ENCODE data around the gene ADGRD1.
"Not testable (repeated sequence)": the region's sequence is repeated elsewhere in the genome, so short reads cannot be mapped to it uniquely, and the experiment has no call there.

Gene ADGRD1

GRCh38 chr12:130937063-130937462 lies 16.6 kb upstream of the ADGRD1 start:
- in situ Hi-C loops (cut with MboI; ENCODE audit: low sequenced_read_pairs): no loop called here

- in situ Hi-C loops (cut with MboI; ENCODE audit: low sequenced_read_pairs): not testable (repeated sequence)
Observed at GRCh38 chr12:130937546-130937945, 16.2 kb upstream of the ADGRD1 start.

- in situ Hi-C loops (cut with MboI; ENCODE audit: low sequenced_read_pairs): no loop called here
Observed at GRCh38 chr12:130938186-130938585, 15.5 kb upstream of the ADGRD1 start.

- in situ Hi-C loops (cut with MboI; ENCODE audit: low sequenced_read_pairs): no loop called here
Observed at GRCh38 chr12:130944878-130945277, 8.8 kb upstream of the ADGRD1 start.

GRCh38 chr12:130945786-130946492 lies 7.8 kb upstream of the ADGRD1 start:
- in situ Hi-C loops (cut with MboI; ENCODE audit: low sequenced_read_pairs): no loop called here

- in situ Hi-C loops (cut with MboI; ENCODE audit: low sequenced_read_pairs): no loop called here
Observed at GRCh38 chr12:130947028-130947613, 6.6 kb upstream of the ADGRD1 start.

GRCh38 chr12:130948136-130948535 lies 5.6 kb upstream of the ADGRD1 start:
- in situ Hi-C loops (cut with MboI; ENCODE audit: low sequenced_read_pairs): no loop called here

- in situ Hi-C loops (cut with MboI; ENCODE audit: low sequenced_read_pairs): no loop called here
Observed at GRCh38 chr12:130948751-130949150, 5.0 kb upstream of the ADGRD1 start.

GRCh38 chr12:130949806-130950205 lies 3.9 kb upstream of the ADGRD1 start:
- in situ Hi-C loops (cut with MboI; ENCODE audit: low sequenced_read_pairs): no loop called here

GRCh38 chr12:130951636-130952035 lies 2.1 kb upstream of the ADGRD1 start:
- in situ Hi-C loops (cut with MboI; ENCODE audit: low sequenced_read_pairs): no loop called here

GRCh38 chr12:130952171-130952954 lies 1.3 kb upstream of the ADGRD1 start:
- in situ Hi-C loops (cut with MboI; ENCODE audit: low sequenced_read_pairs): no loop called here

GRCh38 chr12:130954544-130954831 lies 781 bp downstream of the ADGRD1 start:
- in situ Hi-C loops (cut with MboI; ENCODE audit: low sequenced_read_pairs): no loop called here

- in situ Hi-C loops (cut with MboI; ENCODE audit: low sequenced_read_pairs): no loop called here
Observed at GRCh38 chr12:130955238-130955816, 1.6 kb downstream of the ADGRD1 start.

GRCh38 chr12:130956009-130956408 lies 2.3 kb downstream of the ADGRD1 start:
- in situ Hi-C loops (cut with MboI; ENCODE audit: low sequenced_read_pairs): no loop called here

GRCh38 chr12:130956456-130957303 lies 3.0 kb downstream of the ADGRD1 start:
- in situ Hi-C loops (cut with MboI; ENCODE audit: low sequenced_read_pairs): no loop called here

- in situ Hi-C loops (cut with MboI; ENCODE audit: low sequenced_read_pairs): no loop called here
Observed at GRCh38 chr12:130957304-130957621, 3.6 kb downstream of the ADGRD1 start.

GRCh38 chr12:130958557-130959140 lies 4.9 kb downstream of the ADGRD1 start:
- in situ Hi-C loops (cut with MboI; ENCODE audit: low sequenced_read_pairs): no loop called here

GRCh38 chr12:130959632-130960031 lies 5.9 kb downstream of the ADGRD1 start:
- in situ Hi-C loops (cut with MboI; ENCODE audit: low sequenced_read_pairs): no loop called here

GRCh38 chr12:130960058-130960457 lies 6.4 kb downstream of the ADGRD1 start:
- in situ Hi-C loops (cut with MboI; ENCODE audit: low sequenced_read_pairs): no loop called here

GRCh38 chr12:130960787-130961186 lies 7.1 kb downstream of the ADGRD1 start:
- in situ Hi-C loops (cut with MboI; ENCODE audit: low sequenced_read_pairs): no loop called here

Measured in hTERT RPE-1 (cell line).